GM23338 (cell line): ENCODE measurements around the gene CFAP53.

Experiments
- CREB1 ChIP-seq: fragments of 250-450 bp; sonication (Bioruptor Pico); IDR thresholded peaks from 2 replicates; pipeline ENCODE4 v1.5.0; 2020; ENCODE audit warnings: low read depth, mild to moderate bottlenecking, moderate library complexity
- EZH2 ChIP-seq: fragments of 200-600 bp; sonication (generic); IDR thresholded peaks from one replicate; pipeline ENCODE4 v1.8.0; 2017; ENCODE audit warnings: antibody characterized with exemption, mild to moderate bottlenecking, low read depth; ENCODE audit not compliant: unreplicated experiment
- EZH2phosphoT487 ChIP-seq: fragments of 200-600 bp; sonication (generic); IDR thresholded peaks from one replicate; pipeline ENCODE4 v1.8.1; 2018; ENCODE audit warnings: antibody characterized with exemption; ENCODE audit not compliant: unreplicated experiment
- JUNB ChIP-seq: IDR thresholded peaks from one replicate; pipeline ENCODE4 v1.6.1; 2016; ENCODE audit warnings: antibody characterized with exemption; ENCODE audit not compliant: unreplicated experiment
- NANOG ChIP-seq: IDR thresholded peaks from 2 replicates; pipeline ENCODE4 v1.6.1; 2016; ENCODE audit warnings: antibody characterized with exemption, borderline replicate concordance
- POLR2AphosphoS5 ChIP-seq: IDR thresholded peaks from 2 replicates; pipeline ENCODE4 v1.6.1; 2016; ENCODE audit warnings: antibody characterized with exemption, low read depth
- ZNF114 ChIP-seq: fragments of 250-450 bp; sonication (Bioruptor Pico); IDR thresholded peaks from 2 replicates; pipeline ENCODE4 v1.5.0; 2020; ENCODE audit warnings: mild to moderate bottlenecking, moderate library complexity
- ZNF331 ChIP-seq: fragments of 250-450 bp; sonication (Bioruptor Pico); IDR thresholded peaks from 2 replicates; pipeline ENCODE4 v1.5.0; 2020; ENCODE audit warnings: low read depth, mild to moderate bottlenecking, moderate library complexity
- TF ChIP-seq, protein P1 (sequence below), 2 experiments: fragments of 200-600 bp in 1 of 2; sonication (generic) in 1 of 2; conservative IDR thresholded peaks; 2 replicates each; pipeline versions ENCODE4 v1.5.1 to v1.6.1; 2016 to 2017; ENCODE audit warnings: antibody characterized with exemption in 2 of 2, low read depth in 2 of 2, mild to moderate bottlenecking in 2 of 2, moderate library complexity in 1 of 2
- TF ChIP-seq, protein P2 (sequence below): IDR thresholded peaks from one replicate; pipeline ENCODE4 v1.6.1; 2018; ENCODE audit warnings: antibody characterized with exemption; ENCODE audit not compliant: unreplicated experiment

DNA sequence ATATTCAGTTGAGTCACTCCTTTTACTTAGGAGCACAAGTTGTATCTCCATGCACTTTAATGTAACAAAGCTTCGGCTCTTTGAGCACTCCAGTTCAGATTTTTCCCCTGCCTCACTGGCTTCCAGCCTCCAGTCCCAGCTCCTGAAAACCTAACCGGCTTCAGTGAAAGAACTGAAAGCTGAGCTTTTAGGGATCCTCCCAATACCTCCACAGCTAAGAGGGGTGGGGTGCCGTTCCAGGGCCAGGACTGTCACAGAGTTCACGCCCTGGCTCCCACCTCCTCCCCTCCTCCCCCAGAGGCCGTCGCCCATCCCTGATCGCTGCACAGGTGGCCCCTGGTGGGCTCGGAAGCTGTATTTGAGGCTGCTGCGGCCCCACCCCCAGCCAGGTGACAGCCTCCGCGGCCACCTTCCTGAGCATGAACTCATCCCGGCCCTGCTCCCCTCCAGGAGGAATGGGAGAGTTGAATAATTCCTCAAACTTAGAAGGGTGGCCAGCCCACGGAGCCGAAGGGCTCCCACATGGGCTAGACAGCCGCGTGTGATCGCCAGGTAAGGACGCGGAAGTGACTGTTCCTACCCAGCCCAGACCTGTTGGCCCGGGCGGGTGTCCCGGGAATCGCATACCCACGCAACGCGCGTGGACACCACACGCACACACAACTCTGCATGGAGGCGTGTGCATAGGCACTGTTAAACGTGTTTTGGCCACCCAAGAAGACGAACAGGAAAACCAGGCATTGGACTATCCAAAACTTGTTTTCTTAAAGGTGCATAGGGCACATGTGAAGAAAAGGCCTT lies 73.1 kb downstream of the CFAP53 start:
- TF ChIP-seq, protein P1, sequence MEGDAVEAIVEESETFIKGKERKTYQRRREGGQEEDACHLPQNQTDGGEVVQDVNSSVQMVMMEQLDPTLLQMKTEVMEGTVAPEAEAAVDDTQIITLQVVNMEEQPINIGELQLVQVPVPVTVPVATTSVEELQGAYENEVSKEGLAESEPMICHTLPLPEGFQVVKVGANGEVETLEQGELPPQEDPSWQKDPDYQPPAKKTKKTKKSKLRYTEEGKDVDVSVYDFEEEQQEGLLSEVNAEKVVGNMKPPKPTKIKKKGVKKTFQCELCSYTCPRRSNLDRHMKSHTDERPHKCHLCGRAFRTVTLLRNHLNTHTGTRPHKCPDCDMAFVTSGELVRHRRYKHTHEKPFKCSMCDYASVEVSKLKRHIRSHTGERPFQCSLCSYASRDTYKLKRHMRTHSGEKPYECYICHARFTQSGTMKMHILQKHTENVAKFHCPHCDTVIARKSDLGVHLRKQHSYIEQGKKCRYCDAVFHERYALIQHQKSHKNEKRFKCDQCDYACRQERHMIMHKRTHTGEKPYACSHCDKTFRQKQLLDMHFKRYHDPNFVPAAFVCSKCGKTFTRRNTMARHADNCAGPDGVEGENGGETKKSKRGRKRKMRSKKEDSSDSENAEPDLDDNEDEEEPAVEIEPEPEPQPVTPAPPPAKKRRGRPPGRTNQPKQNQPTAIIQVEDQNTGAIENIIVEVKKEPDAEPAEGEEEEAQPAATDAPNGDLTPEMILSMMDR (conservative IDR thresholded peaks at IDR 0.05; ENCODE audit: low read depth in 2 of 2): no peak
- TF ChIP-seq JUNB (no peak), EZH2phosphoT487 (no peak), EZH2 (no peak), POLR2AphosphoS5 (no peak), ZNF114 (CRISPR knock-in tag) (no peak), NANOG (no peak), CREB1 (CRISPR knock-in tag) (no peak), ZNF331 (no peak)
- TF ChIP-seq, protein P2, sequence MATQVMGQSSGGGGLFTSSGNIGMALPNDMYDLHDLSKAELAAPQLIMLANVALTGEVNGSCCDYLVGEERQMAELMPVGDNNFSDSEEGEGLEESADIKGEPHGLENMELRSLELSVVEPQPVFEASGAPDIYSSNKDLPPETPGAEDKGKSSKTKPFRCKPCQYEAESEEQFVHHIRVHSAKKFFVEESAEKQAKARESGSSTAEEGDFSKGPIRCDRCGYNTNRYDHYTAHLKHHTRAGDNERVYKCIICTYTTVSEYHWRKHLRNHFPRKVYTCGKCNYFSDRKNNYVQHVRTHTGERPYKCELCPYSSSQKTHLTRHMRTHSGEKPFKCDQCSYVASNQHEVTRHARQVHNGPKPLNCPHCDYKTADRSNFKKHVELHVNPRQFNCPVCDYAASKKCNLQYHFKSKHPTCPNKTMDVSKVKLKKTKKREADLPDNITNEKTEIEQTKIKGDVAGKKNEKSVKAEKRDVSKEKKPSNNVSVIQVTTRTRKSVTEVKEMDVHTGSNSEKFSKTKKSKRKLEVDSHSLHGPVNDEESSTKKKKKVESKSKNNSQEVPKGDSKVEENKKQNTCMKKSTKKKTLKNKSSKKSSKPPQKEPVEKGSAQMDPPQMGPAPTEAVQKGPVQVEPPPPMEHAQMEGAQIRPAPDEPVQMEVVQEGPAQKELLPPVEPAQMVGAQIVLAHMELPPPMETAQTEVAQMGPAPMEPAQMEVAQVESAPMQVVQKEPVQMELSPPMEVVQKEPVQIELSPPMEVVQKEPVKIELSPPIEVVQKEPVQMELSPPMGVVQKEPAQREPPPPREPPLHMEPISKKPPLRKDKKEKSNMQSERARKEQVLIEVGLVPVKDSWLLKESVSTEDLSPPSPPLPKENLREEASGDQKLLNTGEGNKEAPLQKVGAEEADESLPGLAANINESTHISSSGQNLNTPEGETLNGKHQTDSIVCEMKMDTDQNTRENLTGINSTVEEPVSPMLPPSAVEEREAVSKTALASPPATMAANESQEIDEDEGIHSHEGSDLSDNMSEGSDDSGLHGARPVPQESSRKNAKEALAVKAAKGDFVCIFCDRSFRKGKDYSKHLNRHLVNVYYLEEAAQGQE: no peak
